Panc1 (cell line): Measurements from ENCODE around the gene EMX1. TPM values are rescaled to one million over a fixed set of nuclear protein-coding genes. Genes with fewer than 3 reads are reported as not detected.

ENCODE experiments used
- ATAC-seq: fragments of 200-7000 bp; cut with Tn5 transposase; 2 replicates; pipeline ENCODE4 v1.9.1; 2020; ENCODE audit warnings: mild to moderate bottlenecking, moderate library complexity
- BruUV-seq: library from RNA; stranded (reverse); fragments of 400-500 nt; replicated peaks from 2 replicates; lab custom pipeline; 2021; lab: Mats Ljungman, UMichigan
- CTCF ChIA-PET: fragments of 300-600 bp; sonication (Branson Sonifier 250); formaldehyde crosslinking; loops from one replicate; lab custom pipeline; 2022; ENCODE audit warnings: antibody characterized with exemption; lab: Charles Lee
- POLR2A ChIA-PET: fragments of 300-600 bp; sonication (Branson Sonifier 250); formaldehyde crosslinking; loops from one replicate; lab custom pipeline; 2022; ENCODE audit warnings: antibody characterized with exemption; lab: Charles Lee
- DNase-seq: peaks from one replicate; pipeline ENCODE4 v3.0.0-alpha.2; 2010; ENCODE audit warnings: low read depth, low spot score
- H3K27ac ChIP-seq: 2 replicates; pipeline ENCODE4 v1.5.1; 2011; ENCODE audit warnings: mild to moderate bottlenecking, low read length, inconsistent platforms
- H3K27me3 ChIP-seq: fragments of 200-500 bp; sonication (Bioruptor generic); 2 replicates; pipeline ENCODE4 v1.6.0; 2014; ENCODE audit warnings: low read length, inconsistent platforms; ENCODE audit not compliant: control insufficient read depth, insufficient read depth
- H3K36me3 ChIP-seq: fragments of 200-500 bp; sonication (Bioruptor generic); 2 replicates; pipeline ENCODE4 v1.5.1; 2014; ENCODE audit warnings: inconsistent platforms, mild to moderate bottlenecking, low read length, moderate library complexity; ENCODE audit not compliant: control insufficient read depth, insufficient read depth
- H3K4me1 ChIP-seq: 2 replicates; pipeline ENCODE4 v1.5.1; 2011; ENCODE audit warnings: inconsistent platforms, mild to moderate bottlenecking, low read length, moderate library complexity; ENCODE audit not compliant: control insufficient read depth, insufficient read depth
- H3K4me3 ChIP-seq, 2 experiments: 2 replicates each; pipeline ENCODE4 v1.5.1; 2011 to 2012; ENCODE audit warnings: low read depth in 2 of 2, low read length in 2 of 2, mild to moderate bottlenecking in 2 of 2, inconsistent platforms in 1 of 2, moderate library complexity in 1 of 2
- H3K9me3 ChIP-seq: fragments of 200-500 bp; sonication (Bioruptor generic); 2 replicates; pipeline ENCODE4 v1.5.1; 2014; ENCODE audit warnings: low read depth, mild to moderate bottlenecking, inconsistent platforms, low read length, moderate library complexity; ENCODE audit not compliant: control insufficient read depth, insufficient read depth
- POLR2AphosphoS5 ChIP-seq: IDR thresholded peaks from 2 replicates; pipeline ENCODE4 v1.6.1; 2012; ENCODE audit warnings: mild to moderate bottlenecking, low read depth, low read length, moderate library complexity
- SIN3A ChIP-seq: IDR thresholded peaks from 2 replicates; pipeline ENCODE4 v1.6.1; 2012; ENCODE audit warnings: low read depth, mild to moderate bottlenecking, low read length, moderate library complexity, borderline replicate concordance; ENCODE audit not compliant: insufficient read depth
- TCF7L2 ChIP-seq: IDR thresholded peaks from 2 replicates; pipeline ENCODE4 v1.6.1; 2011; ENCODE audit warnings: mild to moderate bottlenecking, low read depth, low read length, inconsistent platforms
- in situ Hi-C: cut with HindIII; loops from 2 replicates; pipeline ENCODE4 v1.10.0; 2016; ENCODE audit warnings: low sequenced_read_pairs, low pct_unique_long_range_greater_than_20kb
- intact Hi-C: fragments of 100-400 bp; cut with micrococcal nuclease; formaldehyde crosslinking; loops from one replicate; pipeline ENCODE4 v1.10.0; 2022; ENCODE audit not compliant: unreplicated experiment
- total RNA-seq: library from RNA; stranded (reverse); gene quantifications from one replicate; pipeline ENCODE4 v1.2.1, GENCODE V29; 2021; ENCODE audit not compliant: unreplicated experiment
- TF ChIP-seq, protein P1 (sequence below): fragments of 450-650 bp; IDR thresholded peaks from 2 replicates; pipeline ENCODE4 v1.5.1; 2017; ENCODE audit warnings: mild to moderate bottlenecking
- TF ChIP-seq, protein P2 (sequence below), 2 experiments: IDR thresholded peaks; 2 replicates each; pipeline ENCODE4 v1.6.1; 2011 to 2012; ENCODE audit warnings: low read depth in 2 of 2, control low read depth in 1 of 2, low read length in 1 of 2, mild to moderate bottlenecking in 1 of 2, moderate library complexity in 1 of 2; ENCODE audit not compliant: insufficient read depth in 1 of 2

Gene EMX1
- total RNA-seq, 1 experiment from 2014 or later: 0.36 TPM

DNA sequence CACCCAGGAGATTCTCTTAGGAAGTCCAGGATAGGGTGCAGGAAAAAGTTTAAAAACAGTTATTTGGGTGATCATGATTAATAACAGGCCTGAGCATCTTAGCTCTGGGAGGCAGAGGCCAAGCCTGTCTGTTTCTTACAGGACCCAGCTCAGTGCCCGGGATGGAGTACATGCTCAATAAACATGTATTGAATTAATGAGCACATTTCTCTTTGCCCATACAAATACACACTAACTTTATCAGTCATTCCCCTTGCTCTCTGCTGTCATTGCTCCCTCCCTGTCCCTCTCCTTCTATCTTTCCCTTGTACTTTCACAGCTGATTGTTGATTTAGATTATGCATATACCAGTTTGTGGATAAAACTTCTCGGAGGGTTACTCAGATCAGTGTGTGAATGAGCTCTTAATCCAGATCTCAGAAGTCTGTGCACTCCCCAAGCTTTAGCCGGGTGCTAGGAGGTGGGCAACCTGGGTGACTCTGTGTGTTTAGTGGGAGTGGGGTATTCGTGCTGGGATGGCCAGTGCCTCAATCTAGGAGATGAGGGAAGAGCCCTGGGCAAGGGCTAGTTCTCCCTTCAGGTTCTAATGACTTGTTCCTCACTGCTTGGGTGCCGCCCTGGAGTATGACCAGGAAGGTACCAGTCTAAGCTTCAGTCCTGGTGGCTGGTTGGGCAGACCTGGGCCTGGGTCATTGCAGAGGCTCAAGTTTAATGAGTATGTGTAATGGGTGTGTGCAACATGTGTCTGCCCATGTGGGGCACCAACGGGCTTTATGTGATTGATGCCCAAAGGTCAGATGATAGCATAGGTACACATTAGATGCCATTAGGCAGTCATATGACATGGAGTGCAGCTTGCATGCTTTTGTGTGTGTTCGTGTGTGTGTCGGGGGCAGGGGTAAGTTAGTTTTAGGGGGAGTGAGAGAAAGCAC, 10.6 kb downstream of the EMX1 start:
- CTCF ChIA-PET: interaction anchor here (0.9 kb wide), 1 partner anchor 35 kb away, joined by 3 read pairs; no protein-coding TSS in a partner anchor
- ATAC-seq (no peak), DNase-seq (no peak)
- Histone ChIP-seq H3K36me3 (no peaks in the 10 kb centered on the region), H3K4me1 (no peaks in the 10 kb centered on the region), H3K4me3 (no peak overlapping the region), H3K9me3 (no peaks in the 10 kb centered on the region), H3K27me3 (peaks cover 29% of the 10 kb centered on the region), H3K27ac (no peak overlapping the region)
- POLR2A ChIA-PET: no interaction called here
- intact Hi-C loops (no loop called here), in situ Hi-C loops (no loop called here)
- BruUV-seq: no TSS peak
- TF ChIP-seq, protein P1, sequence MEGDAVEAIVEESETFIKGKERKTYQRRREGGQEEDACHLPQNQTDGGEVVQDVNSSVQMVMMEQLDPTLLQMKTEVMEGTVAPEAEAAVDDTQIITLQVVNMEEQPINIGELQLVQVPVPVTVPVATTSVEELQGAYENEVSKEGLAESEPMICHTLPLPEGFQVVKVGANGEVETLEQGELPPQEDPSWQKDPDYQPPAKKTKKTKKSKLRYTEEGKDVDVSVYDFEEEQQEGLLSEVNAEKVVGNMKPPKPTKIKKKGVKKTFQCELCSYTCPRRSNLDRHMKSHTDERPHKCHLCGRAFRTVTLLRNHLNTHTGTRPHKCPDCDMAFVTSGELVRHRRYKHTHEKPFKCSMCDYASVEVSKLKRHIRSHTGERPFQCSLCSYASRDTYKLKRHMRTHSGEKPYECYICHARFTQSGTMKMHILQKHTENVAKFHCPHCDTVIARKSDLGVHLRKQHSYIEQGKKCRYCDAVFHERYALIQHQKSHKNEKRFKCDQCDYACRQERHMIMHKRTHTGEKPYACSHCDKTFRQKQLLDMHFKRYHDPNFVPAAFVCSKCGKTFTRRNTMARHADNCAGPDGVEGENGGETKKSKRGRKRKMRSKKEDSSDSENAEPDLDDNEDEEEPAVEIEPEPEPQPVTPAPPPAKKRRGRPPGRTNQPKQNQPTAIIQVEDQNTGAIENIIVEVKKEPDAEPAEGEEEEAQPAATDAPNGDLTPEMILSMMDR: no peak
- TF ChIP-seq POLR2AphosphoS5 (no peak), TCF7L2 (no peak), SIN3A (no peak)
- TF ChIP-seq, protein P2, sequence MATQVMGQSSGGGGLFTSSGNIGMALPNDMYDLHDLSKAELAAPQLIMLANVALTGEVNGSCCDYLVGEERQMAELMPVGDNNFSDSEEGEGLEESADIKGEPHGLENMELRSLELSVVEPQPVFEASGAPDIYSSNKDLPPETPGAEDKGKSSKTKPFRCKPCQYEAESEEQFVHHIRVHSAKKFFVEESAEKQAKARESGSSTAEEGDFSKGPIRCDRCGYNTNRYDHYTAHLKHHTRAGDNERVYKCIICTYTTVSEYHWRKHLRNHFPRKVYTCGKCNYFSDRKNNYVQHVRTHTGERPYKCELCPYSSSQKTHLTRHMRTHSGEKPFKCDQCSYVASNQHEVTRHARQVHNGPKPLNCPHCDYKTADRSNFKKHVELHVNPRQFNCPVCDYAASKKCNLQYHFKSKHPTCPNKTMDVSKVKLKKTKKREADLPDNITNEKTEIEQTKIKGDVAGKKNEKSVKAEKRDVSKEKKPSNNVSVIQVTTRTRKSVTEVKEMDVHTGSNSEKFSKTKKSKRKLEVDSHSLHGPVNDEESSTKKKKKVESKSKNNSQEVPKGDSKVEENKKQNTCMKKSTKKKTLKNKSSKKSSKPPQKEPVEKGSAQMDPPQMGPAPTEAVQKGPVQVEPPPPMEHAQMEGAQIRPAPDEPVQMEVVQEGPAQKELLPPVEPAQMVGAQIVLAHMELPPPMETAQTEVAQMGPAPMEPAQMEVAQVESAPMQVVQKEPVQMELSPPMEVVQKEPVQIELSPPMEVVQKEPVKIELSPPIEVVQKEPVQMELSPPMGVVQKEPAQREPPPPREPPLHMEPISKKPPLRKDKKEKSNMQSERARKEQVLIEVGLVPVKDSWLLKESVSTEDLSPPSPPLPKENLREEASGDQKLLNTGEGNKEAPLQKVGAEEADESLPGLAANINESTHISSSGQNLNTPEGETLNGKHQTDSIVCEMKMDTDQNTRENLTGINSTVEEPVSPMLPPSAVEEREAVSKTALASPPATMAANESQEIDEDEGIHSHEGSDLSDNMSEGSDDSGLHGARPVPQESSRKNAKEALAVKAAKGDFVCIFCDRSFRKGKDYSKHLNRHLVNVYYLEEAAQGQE (IDR thresholded peaks at IDR 0.05; ENCODE audit: insufficient read depth in 1 of 2, low read depth in 2 of 2, low read length in 1 of 2): no peak

DNA sequence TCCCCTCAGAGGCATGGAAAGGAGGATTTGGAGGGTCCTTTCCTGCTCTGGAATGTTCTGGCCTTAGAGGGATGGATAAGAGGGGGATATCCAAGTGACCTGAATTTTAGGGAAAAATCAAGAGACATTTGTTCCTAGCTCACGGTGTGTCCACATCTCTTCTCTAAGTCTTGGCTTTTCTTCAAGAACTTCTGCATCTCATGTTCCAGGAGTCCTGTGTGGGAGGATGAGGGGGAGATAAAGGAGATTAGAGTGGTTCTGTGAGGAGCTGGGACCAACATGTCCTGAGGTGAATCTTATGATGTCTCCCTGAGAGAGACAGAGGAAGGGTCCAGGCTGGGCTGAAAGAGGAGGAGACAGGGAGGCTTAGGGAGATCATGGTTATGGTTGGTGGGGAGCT, 11.7 kb downstream of the EMX1 start:
- TF ChIP-seq, protein P1: no peak
- TF ChIP-seq SIN3A: no peak
- TF ChIP-seq, protein P2 (IDR thresholded peaks at IDR 0.05; ENCODE audit: insufficient read depth in 1 of 2, low read depth in 2 of 2, low read length in 1 of 2): no peak
- no peak for TF ChIP-seq TCF7L2
- no peak for TF ChIP-seq POLR2AphosphoS5
- no peaks in the 10 kb centered on the region for H3K36me3 ChIP-seq
- in situ Hi-C loops (no loop called here), intact Hi-C loops (no loop called here)
- DNase-seq (no peak), ATAC-seq (no peak)
- peaks cover 27% of the 10 kb centered on the region for H3K27me3 ChIP-seq
- H3K4me1 ChIP-seq: no peaks in the 10 kb centered on the region
- CTCF ChIA-PET: no interaction called here
- no peak overlapping the region for H3K4me3 ChIP-seq
- H3K9me3 ChIP-seq: no peaks in the 10 kb centered on the region
- BruUV-seq: no TSS peak
- H3K27ac ChIP-seq: no peak overlapping the region
- POLR2A ChIA-PET: no interaction called here
